HS-5 (cell line): ENCODE measurements around the gene CCT6A.
"Not testable (repeated sequence)": the region's sequence is repeated elsewhere in the genome, so short reads cannot be mapped to it uniquely, and the experiment has no call there.

Source experiments
- DNase-seq: peaks from one replicate; pipeline ENCODE4 v3.0.0-alpha.2; 2012; ENCODE audit warnings: low read depth

The CCT6A gene

DNA sequence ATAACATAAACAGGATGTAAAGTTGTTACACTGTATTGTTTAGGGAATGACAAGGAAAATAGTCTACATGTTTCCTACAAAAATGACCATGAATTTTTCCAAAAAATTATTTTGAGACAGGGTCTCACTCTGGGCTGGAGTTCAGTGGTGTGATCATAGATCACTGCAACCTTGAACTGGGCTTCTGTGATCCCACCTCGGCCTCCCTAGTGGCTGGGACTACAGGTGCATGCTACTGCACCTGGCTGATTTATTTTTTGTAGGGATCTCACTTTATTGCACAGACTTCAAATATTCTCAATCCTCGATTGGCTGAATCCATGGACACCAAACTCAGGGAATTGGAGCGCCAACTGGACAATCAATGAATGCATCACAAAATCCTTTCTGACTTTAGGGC lies 48.1 kb downstream of the CCT6A start:
- no peak for DNase-seq

DNA sequence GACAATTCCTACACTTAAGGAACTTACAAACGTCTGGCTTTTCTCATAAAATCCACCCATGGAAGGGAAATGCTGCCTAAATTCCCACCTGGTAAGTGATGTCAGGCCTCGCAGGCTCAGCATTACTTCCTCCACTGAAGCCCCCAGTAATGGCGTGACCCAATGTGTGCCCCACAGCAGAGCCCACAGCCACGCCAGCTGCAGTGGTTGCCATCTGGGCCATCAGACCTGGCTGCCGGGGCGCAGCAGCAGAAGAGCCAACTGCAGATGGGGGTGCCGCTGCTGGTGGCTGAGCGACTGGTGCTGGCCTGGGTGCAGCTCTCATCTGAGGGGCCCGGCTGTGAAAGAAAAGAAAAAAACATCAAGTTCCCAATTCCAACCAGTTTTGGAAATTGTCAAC lies 52.6 kb downstream of the CCT6A start:
- not testable (repeated sequence) for DNase-seq

DNA sequence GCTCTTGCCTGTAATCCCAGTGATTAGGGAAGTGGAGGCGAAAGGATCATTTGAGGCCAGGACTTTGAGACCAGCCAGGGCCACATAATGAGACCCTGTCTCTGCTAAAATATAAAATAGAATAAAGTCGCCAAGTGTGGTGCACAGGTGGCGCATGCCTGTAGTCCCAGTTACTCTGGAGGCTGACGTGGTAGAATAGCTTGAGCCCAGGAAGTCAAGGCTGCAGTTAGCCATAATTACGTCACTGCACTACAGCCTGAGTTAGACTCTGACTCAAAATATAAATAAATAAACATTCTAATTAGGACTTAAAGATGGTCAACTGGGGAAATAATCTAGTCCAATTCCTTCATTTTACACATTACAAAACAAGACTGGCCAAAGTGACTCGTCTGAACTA lies 53.9 kb downstream of the CCT6A start:
- peak; percentile 49 for DNase-seq

DNA sequence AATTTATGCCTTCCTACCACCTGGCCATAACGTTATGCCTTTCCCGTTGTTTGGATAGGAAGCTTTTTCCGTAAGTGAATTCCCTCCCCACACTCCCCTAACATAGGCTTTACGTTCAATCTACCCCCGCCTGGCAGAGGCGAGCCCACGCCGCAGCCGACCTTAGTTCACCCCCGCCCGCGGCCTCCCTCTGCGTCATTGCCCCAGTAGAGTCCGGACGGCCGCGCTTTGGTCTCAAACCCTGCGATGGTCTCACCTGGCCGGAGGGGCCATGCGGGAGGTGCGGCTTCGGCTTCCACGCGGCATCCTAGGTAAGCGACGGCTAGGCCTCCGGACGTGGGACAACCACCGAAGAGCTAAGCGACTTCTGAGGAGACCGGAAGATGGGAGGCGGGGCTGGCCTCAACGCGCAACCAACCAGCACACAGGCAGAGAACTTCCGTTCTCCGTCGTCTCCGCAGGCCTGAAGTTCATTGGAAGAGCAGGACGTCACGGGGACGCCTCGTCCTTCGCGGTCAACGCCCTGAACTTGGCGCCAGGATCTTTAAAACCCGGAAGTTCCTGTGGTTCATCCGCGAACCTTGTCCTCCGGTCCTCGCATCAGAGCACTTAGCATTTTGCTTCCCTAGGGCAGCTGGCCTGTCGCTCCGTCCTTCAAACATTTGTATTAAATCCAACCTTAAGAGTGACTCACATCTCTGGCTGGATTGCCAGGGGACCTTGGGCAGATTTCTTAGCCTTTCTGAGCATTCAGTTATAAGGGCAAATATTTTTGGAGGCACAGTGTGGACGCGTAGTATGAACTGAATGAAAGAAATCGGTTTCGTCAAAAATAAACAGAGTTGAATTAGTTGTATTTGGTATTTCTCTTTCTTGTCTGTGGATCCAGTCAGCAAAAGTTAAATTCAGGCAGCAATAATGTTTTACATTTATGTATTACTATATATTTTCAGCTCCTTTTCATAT lies 54.8 kb downstream of the CCT6A start, which contains the start of gene CHCHD2:
Gene CHCHD2 (minus strand): TSS at position 369 of the 966 bp plus-strand sequence. CDS start 63 bp downstream, at position 306.
- DNase-seq: peak; percentile 94

DNA sequence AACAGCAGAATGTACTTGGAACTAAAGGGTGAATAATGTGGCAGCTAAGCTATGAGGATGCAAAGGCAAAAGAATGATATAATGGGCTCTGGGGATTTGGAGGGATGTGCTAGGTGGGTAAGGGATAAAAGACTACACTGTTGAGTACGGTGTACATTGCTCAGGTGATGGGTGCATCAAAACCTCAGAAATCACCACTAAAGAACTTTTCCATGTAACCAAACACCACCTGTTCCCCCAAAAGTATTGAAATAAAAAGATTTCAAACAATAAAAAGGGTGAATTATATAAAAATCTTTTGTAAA lies 56.3 kb downstream of the CCT6A start:
- no peak for DNase-seq

DNA sequence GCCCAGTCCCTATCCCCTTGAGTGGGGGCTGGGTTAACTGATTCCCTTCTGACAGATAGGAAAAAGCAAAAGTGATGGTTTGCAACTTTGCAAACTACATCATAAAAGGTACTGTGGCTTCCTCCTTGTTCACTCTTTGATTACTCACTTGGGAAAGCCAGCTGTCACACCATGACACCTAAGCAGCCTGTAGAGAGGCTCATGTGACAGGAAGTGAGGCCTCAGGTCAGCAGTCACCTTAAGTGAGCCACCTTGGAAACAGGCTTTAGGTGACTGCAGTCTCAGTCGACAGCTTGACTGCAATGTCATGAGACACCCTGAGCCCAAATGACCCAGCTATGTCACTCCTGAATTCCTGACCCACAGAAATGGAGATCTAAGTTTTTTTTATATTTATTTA lies 59.0 kb downstream of the CCT6A start:
- DNase-seq: no peak

DNA sequence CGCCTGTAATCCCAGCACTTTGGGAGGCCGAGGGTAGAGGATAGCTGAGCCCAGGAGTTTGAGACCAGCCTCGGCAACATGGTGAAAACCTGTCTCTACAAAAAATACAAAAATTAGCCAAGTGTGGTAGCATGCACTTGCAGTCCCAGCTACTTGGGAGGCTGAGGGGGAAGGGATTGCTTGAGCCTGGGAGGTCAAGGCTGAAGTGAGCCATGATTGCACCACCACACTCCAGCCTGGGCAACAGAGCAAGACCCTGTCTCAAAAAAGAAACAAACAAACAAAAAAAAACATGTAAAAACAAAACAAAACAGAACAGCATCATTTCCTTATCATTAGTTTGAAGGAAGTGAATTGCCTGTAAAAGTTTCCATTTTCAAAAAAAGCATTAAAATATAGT lies 60.7 kb downstream of the CCT6A start:
- DNase-seq: not testable (repeated sequence)
